Measurements from ENCODE around the gene ENTPD7. TPM values are rescaled to one million over a fixed set of nuclear protein-coding genes. Genes with fewer than 3 reads are reported as not detected.

ENTPD7 gene
- total and polyA plus RNA-seq, 2 of the 8 experiments (the other 6 are each of a cell fraction or from before 2014, with no cell fraction given), result 5.0 to 15.6 TPM

DNA sequence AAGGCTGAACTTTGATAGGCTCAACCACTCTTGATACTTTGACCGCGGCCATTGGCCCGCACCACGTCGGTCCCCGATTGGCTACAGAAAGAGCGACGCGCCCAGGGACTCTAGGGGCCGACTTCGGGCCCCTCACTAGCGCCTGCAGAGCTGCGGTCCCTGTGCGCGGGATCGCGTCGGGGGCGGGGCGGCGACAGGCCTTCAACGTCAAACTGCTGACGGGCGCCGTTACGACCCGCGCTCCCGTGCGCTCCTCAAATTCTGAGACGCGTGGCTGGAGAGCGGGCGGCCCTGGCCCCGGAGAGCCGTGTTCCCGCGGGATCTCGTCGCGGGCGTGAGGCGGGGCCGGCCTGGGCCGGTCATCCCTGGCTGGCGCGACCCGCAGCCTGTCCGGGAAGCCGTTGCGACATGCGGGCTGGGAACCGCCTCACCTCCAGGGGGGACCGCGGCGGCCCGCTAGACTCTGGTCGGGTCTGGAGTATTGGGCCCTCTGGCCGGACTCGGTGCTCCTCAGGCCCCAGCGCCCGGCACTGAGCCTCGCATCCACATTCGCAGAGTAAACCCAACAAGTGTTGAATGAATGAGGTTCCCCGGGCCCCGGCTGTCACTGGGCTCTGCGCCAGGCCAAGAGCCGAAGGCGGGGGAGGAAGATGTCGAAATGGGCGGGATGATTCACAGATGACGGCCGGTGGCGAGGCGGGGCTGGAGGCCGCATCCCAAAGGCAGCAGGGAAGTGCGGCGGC, 38.4 kb upstream of the ENTPD7 start:
- CTCF ChIA-PET (ENCODE audit: partially characterized antibody), result interaction anchor here (1.5 to 17.7 kb wide), 5 partner anchors 9 to 73 kb away, joined by 4 to 323 read pairs (median 11); partner anchors contain the start of gene ENTPD7
- Histone ChIP-seq H3K23me2 (ENCODE audit: low read depth, low read length) (peaks cover 8% of the 10 kb centered on the region; the same call in 1 of the 2 replicates), H3K27me3 (replicated peaks in 1 of 4; ENCODE audit: control insufficient read depth in 3 of 4, extremely low read depth in 1 of 4, insufficient read depth in 3 of 4, low read length in 3 of 4) (no peaks in the 10 kb centered on the region), H3K18ac (ENCODE audit: extremely low read depth, low read length) (no peak overlapping the region; the same call in 1 of the 2 replicates), H2AFZ (ENCODE audit: low read length) (no peak overlapping the region), H3K4me2 (ENCODE audit: insufficient read depth in 1 of 2, low read depth in 2 of 2, low read length in 2 of 2) (peak overlapping the region; percentile 75 to 76), H3K27ac (ENCODE audit: low read depth, low read length) (peak overlapping the region; percentile 72), H4K20me1 (replicated peaks in 1 of 2; ENCODE audit: control insufficient read depth in 1 of 2, insufficient read depth in 2 of 2, low read length in 2 of 2) (no peaks in the 10 kb centered on the region), H4K8ac (ENCODE audit: extremely low read depth, insufficient read depth, low read length) (peak overlapping the region; percentile 97; the same call in 1 of the 2 replicates), H3K9me3 (ENCODE audit: insufficient read depth in 2 of 2, low read depth in 1 of 2, low read length in 1 of 2) (no peaks in the 10 kb centered on the region), H3K4me3 (ENCODE audit: extremely low read depth in 1 of 4, insufficient read depth in 2 of 4, low read depth in 3 of 4, low read length in 4 of 4) (peak overlapping the region; percentile 62 to 76 (median 70)), H3K79me2 (ENCODE audit: control insufficient read depth in 1 of 2, insufficient read depth in 2 of 2, low read length in 2 of 2) (peaks cover 0 to 16% of the 10 kb centered on the region in 2 experiments; a peak in 2 of 4 replicates), H4K5ac (ENCODE audit: insufficient read length, low read depth, low read length) (no peak overlapping the region), H3K14ac (ENCODE audit: insufficient read length) (no peak overlapping the region), H2BK20ac (ENCODE audit: low read length) (no peak overlapping the region), H3K36me3 (ENCODE audit: control insufficient read depth in 2 of 4, insufficient read depth in 4 of 4, low read length in 3 of 4) (no peaks in the 10 kb centered on the region; a peak in 1 of 8 replicates), H2BK5ac (ENCODE audit: low read depth, low read length) (peak overlapping the region; percentile 82; the same call in 1 of the 2 replicates), H4K91ac (replicated peaks; ENCODE audit: insufficient read length, low read length) (no peak overlapping the region), H2BK12ac (ENCODE audit: low read depth, low read length) (no peak overlapping the region), H3K56ac (replicated peaks; ENCODE audit: insufficient read length, low read depth, low read length) (peak overlapping the region; percentile 62), H2BK15ac (ENCODE audit: low read length) (no peak overlapping the region), H3K4me1 (replicated peaks in 1 of 4; ENCODE audit: control insufficient read depth in 3 of 4, insufficient read depth in 4 of 4, low read length in 3 of 4) (peaks cover 0 to 6% (median 3%) of the 10 kb centered on the region in 4 experiments; a peak in 6 of 7 replicates), H3K9ac (replicated peaks in 1 of 4; ENCODE audit: extremely low read depth in 1 of 4, low read depth in 3 of 4, low read length in 3 of 4) (peak overlapping the region; percentile 81 to 93 (median 84)), H3K4ac (replicated peaks; ENCODE audit: insufficient read length, low read depth, low read length) (no peak overlapping the region), H3K79me1 (ENCODE audit: low read depth, low read length) (no peaks in the 10 kb centered on the region; the same call in 1 of the 2 replicates), H2AK5ac (ENCODE audit: low read depth, low read length) (no peak overlapping the region), H3K23ac (ENCODE audit: insufficient read length) (no peak overlapping the region), H2BK120ac (replicated peaks; ENCODE audit: low read depth, low read length) (no peak overlapping the region)
- DNase-seq (ENCODE audit: low read depth in 1 of 2, low spot score in 2 of 2), result peak in 1 of 2 experiments; percentile 88
- POLR2A ChIA-PET (ENCODE audit: partially characterized antibody), result interaction anchor here (0.8 to 4.9 kb wide), 11 partner anchors 9 to 190 kb away, joined by 3 to 30 read pairs (median 3); partner anchors contain the start of genes ENTPD7 and GOT1
- 2% methylated on average over 70 of the region's 78 CpGs; no CpG with 5 or more reads in 1 of the 2 experiments for WGBS, 2 experiments (ENCODE audit: extremely low coverage in 1 of 2, insufficient coverage in 1 of 2, insufficient read length in 1 of 2, insufficient replicate concordance in 2 of 2, low coverage in 1 of 2, low lambda C conversion rate in 2 of 2, missing lambda C conversion rate in 1 of 2)
- FAIRE-seq, result peak; percentile 95
- peak; percentile 78 for TF ChIP-seq POLR2AphosphoS5 (IDR thresholded peaks at IDR 0.05; ENCODE audit: low read depth, low read length)
- no peak for TF ChIP-seq NANOG (IDR thresholded peaks at IDR 0.05; ENCODE audit: insufficient read depth, low read depth, low read length, poor library complexity, severe bottlenecking)
- TF ChIP-seq KDM4A (IDR thresholded peaks at IDR 0.05; ENCODE audit: low read depth, low read length, severe bottlenecking), result peak; percentile 61
- peak; percentile 82; the same call in 1 of the 2 replicates for TF ChIP-seq CEBPB (IDR thresholded peaks at IDR 0.05; ENCODE audit: low read depth, low read length)
- TF ChIP-seq TCF12 (IDR thresholded peaks at IDR 0.05; ENCODE audit: low read depth, low read length), result no peak
- TF ChIP-seq GTF2F1 (IDR thresholded peaks at IDR 0.05; ENCODE audit: borderline replicate concordance, low read depth, low read length), result peak; percentile 31; the same call in 1 of the 2 replicates
- peak; percentile 77 for TF ChIP-seq BRCA1 (IDR thresholded peaks at IDR 0.05; ENCODE audit: low read depth, low read length)
- peak; percentile 60 for TF ChIP-seq BACH1 (IDR thresholded peaks at IDR 0.05; ENCODE audit: low read length)
- TF ChIP-seq CHD1 (IDR thresholded peaks at IDR 0.05; ENCODE audit: low read depth, low read length), result no peak
- peak; percentile 64 to 81 for TF ChIP-seq POLR2A (IDR thresholded peaks at IDR 0.05; ENCODE audit: control extremely low read depth in 1 of 2, low read depth in 2 of 2, low read length in 2 of 2)
- TF ChIP-seq, protein P1, sequence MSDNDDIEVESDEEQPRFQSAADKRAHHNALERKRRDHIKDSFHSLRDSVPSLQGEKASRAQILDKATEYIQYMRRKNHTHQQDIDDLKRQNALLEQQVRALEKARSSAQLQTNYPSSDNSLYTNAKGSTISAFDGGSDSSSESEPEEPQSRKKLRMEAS (IDR thresholded peaks at IDR 0.05), result peak; percentile 77
- no peak for TF ChIP-seq FOSL1 (IDR thresholded peaks at IDR 0.05; ENCODE audit: insufficient read depth, low read depth, low read length)
